Prostate gland (tissue), 2 donors: ENCODE data around the gene MMP14.

Experiments
- POLR2A ChIP-seq: fragments of 450-650 bp; IDR thresholded peaks from one replicate; pipeline ENCODE4 v1.6.1; 2016; ENCODE audit warnings: antibody characterized with exemption, mild to moderate bottlenecking
- TF ChIP-seq, protein P1 (sequence below), 4 experiments: fragments of 200-600 bp in 2 of 4; fragments of 450-650 bp in 2 of 4; sonication (generic) in 2 of 4; IDR thresholded peaks; 1 replicate in 3 of 4; 2 replicates in 1 of 4; pipeline ENCODE4 v1.5.1; 2016 to 2019; ENCODE audit warnings: antibody characterized with exemption in 4 of 4, mild to moderate bottlenecking in 2 of 4, moderate library complexity in 2 of 4

DNA sequence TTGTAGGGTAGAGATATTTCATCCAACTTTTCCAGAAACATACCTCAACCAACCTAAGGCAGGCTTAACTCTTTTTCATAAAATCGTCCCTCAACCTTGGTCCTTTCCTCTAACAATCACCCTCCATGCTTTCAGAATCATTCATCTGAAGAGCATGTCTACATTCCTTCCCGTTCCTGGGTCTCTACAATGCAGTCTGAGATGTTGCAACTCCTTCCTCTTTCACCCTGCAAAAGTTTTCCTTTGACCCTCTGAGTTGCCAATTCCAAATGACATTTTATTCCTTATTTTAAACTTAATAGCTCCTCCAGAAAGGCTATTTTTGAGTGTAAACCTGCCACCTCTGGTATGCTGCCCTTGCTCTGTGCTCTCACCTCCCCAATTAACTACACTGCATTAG, 37.9 kb upstream of the MMP14 start:
- TF ChIP-seq, protein P1, sequence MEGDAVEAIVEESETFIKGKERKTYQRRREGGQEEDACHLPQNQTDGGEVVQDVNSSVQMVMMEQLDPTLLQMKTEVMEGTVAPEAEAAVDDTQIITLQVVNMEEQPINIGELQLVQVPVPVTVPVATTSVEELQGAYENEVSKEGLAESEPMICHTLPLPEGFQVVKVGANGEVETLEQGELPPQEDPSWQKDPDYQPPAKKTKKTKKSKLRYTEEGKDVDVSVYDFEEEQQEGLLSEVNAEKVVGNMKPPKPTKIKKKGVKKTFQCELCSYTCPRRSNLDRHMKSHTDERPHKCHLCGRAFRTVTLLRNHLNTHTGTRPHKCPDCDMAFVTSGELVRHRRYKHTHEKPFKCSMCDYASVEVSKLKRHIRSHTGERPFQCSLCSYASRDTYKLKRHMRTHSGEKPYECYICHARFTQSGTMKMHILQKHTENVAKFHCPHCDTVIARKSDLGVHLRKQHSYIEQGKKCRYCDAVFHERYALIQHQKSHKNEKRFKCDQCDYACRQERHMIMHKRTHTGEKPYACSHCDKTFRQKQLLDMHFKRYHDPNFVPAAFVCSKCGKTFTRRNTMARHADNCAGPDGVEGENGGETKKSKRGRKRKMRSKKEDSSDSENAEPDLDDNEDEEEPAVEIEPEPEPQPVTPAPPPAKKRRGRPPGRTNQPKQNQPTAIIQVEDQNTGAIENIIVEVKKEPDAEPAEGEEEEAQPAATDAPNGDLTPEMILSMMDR (IDR thresholded peaks at IDR 0.05) = no peak
- TF ChIP-seq POLR2A = no peak
